Keratinocyte (primary cell): Measurements from ENCODE around the gene PRKCE.

Experiments
- CTCF ChIP-seq, 3 experiments: IDR thresholded peaks in 1 of 3; conservative IDR thresholded peaks in 1 of 3; optimal IDR thresholded peaks in 1 of 3; 2 replicates in 2 of 3; 3 replicates in 1 of 3; pipeline versions ENCODE3 to v1.5.1; 2011; ENCODE audit warnings: low read length in 3 of 3, mild to moderate bottlenecking in 3 of 3, moderate library complexity in 2 of 3, control low read depth in 1 of 3, inconsistent platforms in 1 of 3; ENCODE audit not compliant: insufficient read depth in 2 of 3; ENCODE audit errors: extremely low read depth in 1 of 3
- EZH2 ChIP-seq: IDR thresholded peaks from one replicate; pipeline ENCODE4 v1.6.1; 2012; ENCODE audit warnings: inconsistent platforms, mild to moderate bottlenecking, low read length, moderate library complexity

DNA sequence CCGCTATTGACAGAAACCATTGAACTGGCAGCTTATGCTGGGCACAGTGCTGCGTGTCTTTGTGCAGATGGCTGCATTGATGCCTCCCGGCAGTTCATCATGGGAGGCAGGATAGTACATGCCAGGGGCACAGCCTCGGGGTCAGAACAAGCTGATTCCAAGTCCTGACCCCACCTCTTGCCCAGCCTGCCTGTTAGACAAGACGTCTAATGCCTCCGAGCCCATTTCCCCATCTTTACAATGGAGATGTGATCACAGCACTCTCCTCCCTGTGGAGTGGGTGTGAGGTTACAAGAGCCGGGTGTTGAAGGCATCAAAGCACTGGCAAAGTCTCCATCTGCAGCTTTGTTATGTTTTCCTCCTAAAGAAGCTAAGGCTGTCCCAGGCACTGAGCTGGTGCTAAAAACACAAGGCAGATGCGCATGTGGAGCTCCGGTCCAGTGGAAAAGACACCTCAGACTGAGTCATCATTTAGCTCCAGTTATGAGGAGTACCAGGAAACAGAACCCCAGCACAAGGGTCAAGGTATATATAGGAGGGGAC is 520.0 kb downstream of the PRKCE start:
- TF ChIP-seq CTCF (optimal IDR thresholded peaks at IDR 0.05 in 1 of 3, IDR thresholded peaks at IDR 0.05 in 1 of 3, conservative IDR thresholded peaks at IDR 0.05 in 1 of 3; ENCODE audit: extremely low read depth in 1 of 3, insufficient read depth in 2 of 3, low read length in 3 of 3): no peak
- no peak for TF ChIP-seq EZH2
